ENCODE measurements around the gene ALKBH6.

GRCh38 chr19:36028313-36029041, 14.5 kb upstream of the ALKBH6 start:
- TF ChIP-seq GATA2 (IDR thresholded peaks at IDR 0.05; ENCODE audit: low read depth, low read length), result no peak
- no peak for TF ChIP-seq GATA3 (IDR thresholded peaks at IDR 0.05; ENCODE audit: low read depth, low read length)

Measured in SH-SY5Y (cell line).